Esophagus muscularis mucosa (tissue), 3 donors: Measurements from ENCODE around the gene CISD3.

Experiments used
- EP300 ChIP-seq: sonication (generic); formaldehyde crosslinking; IDR thresholded peaks from one replicate; pipeline ENCODE4 v1.6.1; 2017; ENCODE audit warnings: antibody characterized with exemption
- POLR2AphosphoS5 ChIP-seq, 2 donors: sonication (generic); formaldehyde crosslinking; IDR thresholded peaks; one replicate each; pipeline ENCODE4 v1.6.1; 2017; ENCODE audit warnings: antibody characterized with exemption in 2 of 2

GRCh38 chr17:38725066-38725465 is 5.1 kb upstream of the CISD3 start:
- TF ChIP-seq EP300 (no peak), POLR2AphosphoS5 (IDR thresholded peaks at IDR 0.05) (no peak)
